Activated naive CD8-positive, alpha-beta T cell treated with anti-CD3 and anti-CD28 coated beads for 36 hours (primary cell): ENCODE results near the gene DCAF8L2. TPM values are rescaled to one million over a fixed set of nuclear protein-coding genes. Genes with fewer than 3 reads are reported as not detected.
"Not testable (repeated sequence)": the region's sequence is repeated elsewhere in the genome, so short reads cannot be mapped to it uniquely, and the experiment has no call there.

Experiments used
- DNase-seq: peaks from one replicate; pipeline ENCODE4 v3.0.0; 2021
- H3K27ac Mint-ChIP-seq: one replicate; pipeline ENCODE4 v1.8.0; 2022; ENCODE audit warnings: mild to moderate bottlenecking, moderate library complexity, mixed read lengths
- H3K27me3 Mint-ChIP-seq: one replicate; pipeline ENCODE4 v1.8.0; 2022; ENCODE audit warnings: mild to moderate bottlenecking, mixed read lengths
- H3K36me3 Mint-ChIP-seq: one replicate; pipeline ENCODE4 v1.8.0; 2021; ENCODE audit warnings: mild to moderate bottlenecking, mixed read lengths
- H3K4me1 Mint-ChIP-seq: one replicate; pipeline ENCODE4 v1.8.0; 2021; ENCODE audit warnings: mixed read lengths
- H3K4me3 Mint-ChIP-seq: one replicate; pipeline ENCODE4 v1.8.0; 2022; ENCODE audit warnings: mild to moderate bottlenecking, moderate library complexity, mixed read lengths
- H3K9me3 Mint-ChIP-seq: one replicate; pipeline ENCODE4 v1.8.0; 2022; ENCODE audit warnings: mixed read lengths
- total RNA-seq, 2 experiments: library from RNA; stranded (reverse); gene quantifications; one replicate each; pipeline ENCODE4 v1.2.3, GENCODE V29; 2021

The DCAF8L2 gene
- total RNA-seq, 2 experiments from 2014 or later = not detected

- Mint-ChIP-seq H3K9me3 (no peaks in the 10 kb centered on the region), H3K27ac (no peak overlapping the region), H3K4me3 (no peak overlapping the region), H3K36me3 (no peaks in the 10 kb centered on the region), H3K4me1 (no peaks in the 10 kb centered on the region), H3K27me3 (no peaks in the 10 kb centered on the region)
- DNase-seq = no peak
These were observed 145.8 kb downstream of the DCAF8L2 start for GRCh38 chrX:27735914-27736313.

DNA sequence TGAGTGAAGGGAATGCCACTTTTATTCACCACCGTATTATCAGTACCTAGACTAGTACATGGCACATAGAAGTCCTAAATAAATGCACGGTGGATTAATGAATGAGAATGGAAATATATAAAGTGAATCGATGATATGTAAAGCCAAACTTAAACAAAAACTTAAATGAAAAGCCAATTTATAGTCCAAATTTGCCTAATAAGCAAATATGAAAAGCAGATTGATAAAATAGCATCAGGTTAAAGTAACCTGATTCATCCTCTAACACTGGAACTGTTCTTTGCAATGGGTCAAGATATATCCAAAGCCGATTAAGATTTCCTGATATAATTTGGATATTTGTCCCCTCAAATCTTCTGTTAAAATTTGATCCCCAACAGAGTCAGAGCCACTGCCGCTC is 150.8 kb downstream of the DCAF8L2 start:
- no peak overlapping the region for H3K27ac Mint-ChIP-seq
- no peak for DNase-seq
- H3K9me3 Mint-ChIP-seq = no peaks in the 10 kb centered on the region
- H3K4me1 Mint-ChIP-seq = no peaks in the 10 kb centered on the region
- H3K4me3 Mint-ChIP-seq = no peak overlapping the region
- no peaks in the 10 kb centered on the region for H3K27me3 Mint-ChIP-seq
- no peaks in the 10 kb centered on the region for H3K36me3 Mint-ChIP-seq

DNA sequence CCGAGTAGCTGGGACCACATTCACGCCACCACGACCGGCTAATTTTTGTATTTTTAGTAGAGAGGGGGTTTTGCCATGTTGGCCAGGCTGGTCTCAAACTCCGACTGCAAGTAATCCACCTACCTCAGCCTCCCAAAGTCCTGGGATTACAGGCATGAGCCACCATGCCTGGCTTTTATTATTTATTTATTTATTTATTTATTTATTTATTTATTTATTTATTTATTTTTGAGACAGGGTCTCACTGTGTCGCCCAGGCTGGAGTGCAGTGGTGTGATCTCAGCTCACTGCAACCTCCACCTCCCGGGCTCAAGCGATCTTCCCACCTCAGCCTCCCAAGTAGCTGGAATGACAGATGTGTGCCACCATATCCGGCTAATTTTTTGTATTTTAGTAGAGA is 153.4 kb downstream of the DCAF8L2 start:
- not testable (repeated sequence) for H3K4me3 Mint-ChIP-seq, H3K9me3 Mint-ChIP-seq, H3K4me1 Mint-ChIP-seq, H3K27ac Mint-ChIP-seq, H3K36me3 Mint-ChIP-seq, DNase-seq, H3K27me3 Mint-ChIP-seq

DNA sequence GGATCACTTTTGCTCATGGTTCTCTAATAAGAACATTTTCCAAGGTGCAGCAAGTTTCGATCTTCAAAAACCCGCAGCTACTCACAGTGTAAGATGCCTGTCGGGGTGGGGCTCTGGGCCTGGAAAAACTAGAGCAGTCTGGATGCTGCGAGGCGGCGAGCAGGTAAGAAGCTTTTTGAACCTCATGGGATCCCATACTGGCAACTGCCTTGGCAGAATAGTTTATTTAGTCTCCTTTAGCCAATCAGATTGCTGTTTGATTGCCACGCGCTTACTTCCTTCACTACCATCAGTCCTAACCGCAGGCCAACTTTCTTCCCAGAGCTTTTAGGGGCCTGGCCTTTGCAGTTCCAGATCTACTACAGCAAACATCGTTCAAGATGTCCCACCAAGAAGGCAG is 156.4 kb downstream of the DCAF8L2 start:
- no peaks in the 10 kb centered on the region for H3K4me1 Mint-ChIP-seq
- H3K27ac Mint-ChIP-seq = no peak overlapping the region
- no peaks in the 10 kb centered on the region for H3K27me3 Mint-ChIP-seq
- no peaks in the 10 kb centered on the region for H3K36me3 Mint-ChIP-seq
- H3K4me3 Mint-ChIP-seq = no peak overlapping the region
- no peak for DNase-seq
- no peaks in the 10 kb centered on the region for H3K9me3 Mint-ChIP-seq

- H3K4me1 Mint-ChIP-seq, H3K9me3 Mint-ChIP-seq, DNase-seq, H3K4me3 Mint-ChIP-seq, H3K36me3 Mint-ChIP-seq, H3K27me3 Mint-ChIP-seq, H3K27ac Mint-ChIP-seq: not testable (repeated sequence)
These were observed 160.2 kb downstream of the DCAF8L2 start for GRCh38 chrX:27750298-27750697.

GRCh38 chrX:27751976-27752375 is 161.8 kb downstream of the DCAF8L2 start:
- Mint-ChIP-seq H3K27me3 (no peaks in the 10 kb centered on the region), H3K36me3 (no peaks in the 10 kb centered on the region), H3K4me3 (no peak overlapping the region), H3K4me1 (no peaks in the 10 kb centered on the region), H3K9me3 (no peaks in the 10 kb centered on the region), H3K27ac (no peak overlapping the region)
- DNase-seq = no peak

DNA sequence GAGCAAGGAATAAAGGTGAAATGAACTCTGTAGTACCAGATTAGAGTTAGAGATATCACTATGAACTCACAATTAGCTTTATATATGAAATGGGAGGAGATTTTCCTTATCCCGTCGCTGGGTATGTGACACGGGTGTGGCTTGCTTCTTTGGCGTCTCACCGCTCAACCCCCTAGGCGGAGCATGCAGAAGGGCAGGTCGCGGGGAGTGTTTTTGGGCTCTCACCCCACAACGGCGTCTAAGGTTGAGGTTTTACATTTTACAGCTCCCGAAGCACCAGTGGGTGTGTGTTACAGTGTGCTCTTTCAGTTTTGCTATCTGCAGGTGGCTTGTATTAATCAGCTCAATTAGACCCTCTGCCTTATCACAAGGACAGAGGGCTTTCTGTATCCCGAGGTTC is 175.6 kb downstream of the DCAF8L2 start:
- Mint-ChIP-seq H3K4me3 (no peak overlapping the region), H3K27me3 (no peaks in the 10 kb centered on the region), H3K9me3 (no peaks in the 10 kb centered on the region), H3K36me3 (no peaks in the 10 kb centered on the region), H3K4me1 (no peaks in the 10 kb centered on the region), H3K27ac (no peak overlapping the region)
- no peak for DNase-seq

DNA sequence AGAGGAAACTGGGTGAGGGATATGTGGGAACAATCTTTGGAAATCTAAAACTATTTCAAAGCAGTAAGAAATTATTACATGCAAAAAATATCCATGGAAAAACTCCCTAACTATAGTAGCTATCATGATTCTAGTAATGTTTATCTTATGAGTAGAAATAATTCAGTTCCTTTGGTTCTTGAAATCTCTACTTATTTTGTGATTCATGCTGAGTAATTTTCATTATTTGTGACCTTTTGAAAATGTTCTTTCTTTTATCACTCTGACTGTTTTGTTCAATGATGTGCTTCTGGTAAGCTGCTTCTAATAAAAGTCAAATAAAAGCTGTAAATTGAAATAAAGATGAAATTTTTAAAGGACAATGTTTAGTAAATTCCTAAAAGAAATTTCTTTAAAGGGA is 177.2 kb downstream of the DCAF8L2 start:
- H3K27me3 Mint-ChIP-seq = no peaks in the 10 kb centered on the region
- no peak overlapping the region for H3K27ac Mint-ChIP-seq
- no peaks in the 10 kb centered on the region for H3K9me3 Mint-ChIP-seq
- H3K4me1 Mint-ChIP-seq = no peaks in the 10 kb centered on the region
- no peak for DNase-seq
- H3K36me3 Mint-ChIP-seq = no peaks in the 10 kb centered on the region
- H3K4me3 Mint-ChIP-seq = no peak overlapping the region

- Mint-ChIP-seq H3K4me3 (no peak overlapping the region), H3K36me3 (no peaks in the 10 kb centered on the region), H3K9me3 (no peaks in the 10 kb centered on the region), H3K27ac (no peak overlapping the region), H3K27me3 (no peaks in the 10 kb centered on the region), H3K4me1 (no peaks in the 10 kb centered on the region)
- DNase-seq = no peak
These were observed 185.8 kb downstream of the DCAF8L2 start for GRCh38 chrX:27775984-27776383.

GRCh38 chrX:27796640-27797257 is 206.6 kb downstream of the DCAF8L2 start:
- Mint-ChIP-seq H3K9me3 (no peaks in the 10 kb centered on the region), H3K27ac (no peak overlapping the region), H3K4me3 (no peak overlapping the region)

GRCh38 chrX:27797575-27797974 is 207.4 kb downstream of the DCAF8L2 start:
- no peak for DNase-seq
- Mint-ChIP-seq H3K27ac (no peak overlapping the region), H3K27me3 (no peaks in the 10 kb centered on the region), H3K9me3 (no peaks in the 10 kb centered on the region), H3K4me3 (no peak overlapping the region), H3K36me3 (no peaks in the 10 kb centered on the region), H3K4me1 (no peaks in the 10 kb centered on the region)

More at GRCh38 chrX:27796640-27797257, 206.6 kb downstream of the DCAF8L2 start:
- Mint-ChIP-seq H3K27me3 (no peaks in the 10 kb centered on the region), H3K36me3 (no peaks in the 10 kb centered on the region), H3K4me1 (no peaks in the 10 kb centered on the region)
- no peak for DNase-seq

Other genes starting within 250 kb of the DCAF8L2 start
- gene PPP4R3C, start 127.0 kb upstream of the DCAF8L2 start, total RNA-seq = not detected
- gene MAGEB10, start 217.6 kb downstream of the DCAF8L2 start, total RNA-seq = not detected